Tibial nerve (tissue), 4 donors: ENCODE data around the gene ADCYAP1. TPM values are rescaled to one million over a fixed set of nuclear protein-coding genes. Genes with fewer than 3 reads are reported as not detected.
A peak's percentile ranks its signal among the peaks of the same experiment; 100 is the strongest.

Experiments used
- DNase-seq, 2 donors: peaks; one replicate each; pipeline ENCODE4 v3.0.0-alpha.2; 2019; ENCODE audit warnings: low spot score in 2 of 2
- H3K27ac ChIP-seq, 4 donors: fragments of 200-600 bp; sonication (generic) in 3 of 4; one replicate each; pipeline ENCODE4 v1.5.1; 2017 to 2019; ENCODE audit warnings: mild to moderate bottlenecking in 1 of 4
- H3K27me3 ChIP-seq, 2 donors: fragments of 200-600 bp; sonication (generic) in 1 of 2; one replicate each; pipeline versions ENCODE4 v1.5.1 to v1.6.0; 2017 to 2019
- H3K36me3 ChIP-seq, 3 donors: fragments of 200-600 bp; sonication (generic); one replicate each; pipeline ENCODE4 v1.5.1; 2018 to 2019
- H3K4me1 ChIP-seq, 4 donors: fragments of 200-600 bp; sonication (generic) in 3 of 4; one replicate each; pipeline ENCODE4 v1.5.1; 2017 to 2019
- H3K4me3 ChIP-seq, 4 donors: fragments of 200-600 bp; sonication (generic) in 3 of 4; one replicate each; pipeline ENCODE4 v1.5.1; 2017 to 2019; ENCODE audit warnings: mild to moderate bottlenecking in 1 of 4, moderate library complexity in 1 of 4
- H3K9me3 ChIP-seq, 4 donors: fragments of 200-600 bp; sonication (generic) in 3 of 4; one replicate each; pipeline ENCODE4 v1.5.1; 2017 to 2019
- EP300 ChIP-seq, 2 donors: sonication (generic); formaldehyde crosslinking; IDR thresholded peaks; one replicate each; pipeline ENCODE4 v1.6.1; 2017; ENCODE audit warnings: antibody characterized with exemption in 2 of 2, mild to moderate bottlenecking in 1 of 2
- POLR2A ChIP-seq, 2 donors: fragments of 450-650 bp; IDR thresholded peaks; one replicate each; pipeline ENCODE4 v1.6.1; 2017; ENCODE audit warnings: antibody characterized with exemption in 2 of 2, mild to moderate bottlenecking in 2 of 2, moderate library complexity in 2 of 2
- WGBS, 2 donors: methylation state at CpG; one replicate each; pipeline ENCODE4 v1.1.5; 2018; 5-methylcytosine and 5-hydroxymethylcytosine counted together
- total RNA-seq, 4 donors: library from RNA; depleted of rRNA; stranded (reverse); fragments of >200 nt; gene quantifications; one replicate each; pipeline ENCODE4 v1.1.0, GENCODE V29; 2016
- TF ChIP-seq, protein P1 (sequence below), 5 experiments: fragments of 200-600 bp in 3 of 5; fragments of 450-650 bp in 2 of 5; sonication (generic) in 3 of 5; IDR thresholded peaks; one replicate each; pipeline ENCODE4 v1.5.1; 2016 to 2019; ENCODE audit warnings: antibody characterized with exemption in 5 of 5, mild to moderate bottlenecking in 3 of 5, moderate library complexity in 2 of 5

Gene ADCYAP1
- total RNA-seq, 4 donors from 2014 or later = 0.63 to 1.1 TPM; not detected in 2

DNA sequence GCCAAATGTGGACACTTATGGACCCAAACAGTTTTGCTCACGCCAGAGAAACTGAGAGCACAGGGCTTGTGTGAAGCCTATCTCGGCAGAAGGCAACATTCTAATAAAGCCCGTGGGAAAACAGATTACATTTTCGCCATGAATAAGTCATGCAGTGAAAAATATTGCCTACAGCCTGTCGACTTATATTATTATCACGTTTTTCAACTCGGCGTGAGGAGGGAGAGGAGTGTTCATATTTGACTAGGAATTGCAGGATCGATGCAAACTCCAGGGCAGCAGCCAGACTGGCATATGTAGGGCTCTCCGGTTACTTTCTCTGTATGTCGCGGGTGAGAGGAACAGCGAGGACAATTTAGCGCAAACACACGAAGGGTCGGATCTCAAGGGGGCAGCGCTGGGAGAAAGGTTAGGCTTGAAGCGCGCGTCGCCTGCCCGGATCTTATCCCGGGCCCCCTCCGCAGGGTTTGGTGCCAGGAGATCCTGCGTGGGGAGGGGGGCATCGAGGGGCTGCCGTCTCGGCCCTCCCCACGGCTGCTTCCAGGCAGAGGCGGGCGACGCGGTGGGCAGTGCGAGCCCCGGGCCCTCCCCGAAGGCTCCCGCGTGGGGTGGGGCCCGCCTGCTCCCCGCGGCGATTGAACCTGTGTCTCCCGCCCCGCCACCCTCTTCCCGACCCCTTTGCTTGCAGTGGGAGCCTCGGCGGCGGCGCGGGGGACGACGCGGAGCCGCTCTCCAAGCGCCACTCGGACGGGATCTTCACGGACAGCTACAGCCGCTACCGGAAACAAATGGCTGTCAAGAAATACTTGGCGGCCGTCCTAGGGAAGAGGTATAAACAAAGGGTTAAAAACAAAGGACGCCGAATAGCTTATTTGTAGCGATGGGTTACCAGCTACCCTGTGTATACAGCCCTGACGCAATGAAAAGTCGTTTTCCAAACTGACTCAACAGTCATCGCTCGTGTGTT lies 4.4 kb downstream of the ADCYAP1 start:
- no peak for DNase-seq
- Histone ChIP-seq H3K36me3 (no peaks in the 10 kb centered on the region), H3K4me3 (peak overlapping the region in 3 of 4 donors; percentile 6 to 51 (median 22)), H3K4me1 (peaks cover 0 to 53% (median 21%) of the 10 kb centered on the region in 4 donors), H3K27ac (no peak overlapping the region), H3K9me3 (no peaks in the 10 kb centered on the region), H3K27me3 (peaks cover 0 to 92% of the 10 kb centered on the region in 2 donors)
- WGBS, 2 donors = 6 to 7% methylated on average over 63 to 69 of the region's 69 CpGs
- TF ChIP-seq, protein P1, sequence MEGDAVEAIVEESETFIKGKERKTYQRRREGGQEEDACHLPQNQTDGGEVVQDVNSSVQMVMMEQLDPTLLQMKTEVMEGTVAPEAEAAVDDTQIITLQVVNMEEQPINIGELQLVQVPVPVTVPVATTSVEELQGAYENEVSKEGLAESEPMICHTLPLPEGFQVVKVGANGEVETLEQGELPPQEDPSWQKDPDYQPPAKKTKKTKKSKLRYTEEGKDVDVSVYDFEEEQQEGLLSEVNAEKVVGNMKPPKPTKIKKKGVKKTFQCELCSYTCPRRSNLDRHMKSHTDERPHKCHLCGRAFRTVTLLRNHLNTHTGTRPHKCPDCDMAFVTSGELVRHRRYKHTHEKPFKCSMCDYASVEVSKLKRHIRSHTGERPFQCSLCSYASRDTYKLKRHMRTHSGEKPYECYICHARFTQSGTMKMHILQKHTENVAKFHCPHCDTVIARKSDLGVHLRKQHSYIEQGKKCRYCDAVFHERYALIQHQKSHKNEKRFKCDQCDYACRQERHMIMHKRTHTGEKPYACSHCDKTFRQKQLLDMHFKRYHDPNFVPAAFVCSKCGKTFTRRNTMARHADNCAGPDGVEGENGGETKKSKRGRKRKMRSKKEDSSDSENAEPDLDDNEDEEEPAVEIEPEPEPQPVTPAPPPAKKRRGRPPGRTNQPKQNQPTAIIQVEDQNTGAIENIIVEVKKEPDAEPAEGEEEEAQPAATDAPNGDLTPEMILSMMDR (IDR thresholded peaks at IDR 0.05) = no peak
- TF ChIP-seq POLR2A (IDR thresholded peaks at IDR 0.05) (no peak), EP300 (IDR thresholded peaks at IDR 0.05) (no peak)

DNA sequence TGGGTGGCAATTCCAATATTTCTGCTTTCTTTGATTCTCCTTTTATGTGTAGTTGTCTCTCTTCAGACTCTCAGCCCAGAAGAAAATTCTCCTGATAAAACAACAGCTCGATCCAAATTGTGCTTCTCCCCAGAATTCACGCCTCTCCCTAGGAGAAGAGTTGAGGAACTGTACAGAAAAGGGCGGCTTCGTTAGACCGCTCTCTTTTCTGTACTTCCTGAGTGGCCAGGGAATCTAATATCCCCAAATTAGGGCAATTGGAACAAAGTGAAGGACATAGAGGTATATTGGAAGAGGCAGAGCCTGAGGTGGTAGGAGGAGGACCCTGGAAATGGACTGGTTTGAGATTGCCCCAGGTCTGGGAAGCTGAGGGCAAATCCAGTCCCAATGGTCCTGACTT lies 5.6 kb downstream of the ADCYAP1 start:
- no peak for DNase-seq
- TF ChIP-seq, protein P1 (IDR thresholded peaks at IDR 0.05) = no peak
- TF ChIP-seq EP300 (IDR thresholded peaks at IDR 0.05) = no peak
- TF ChIP-seq POLR2A (IDR thresholded peaks at IDR 0.05) = no peak

DNA sequence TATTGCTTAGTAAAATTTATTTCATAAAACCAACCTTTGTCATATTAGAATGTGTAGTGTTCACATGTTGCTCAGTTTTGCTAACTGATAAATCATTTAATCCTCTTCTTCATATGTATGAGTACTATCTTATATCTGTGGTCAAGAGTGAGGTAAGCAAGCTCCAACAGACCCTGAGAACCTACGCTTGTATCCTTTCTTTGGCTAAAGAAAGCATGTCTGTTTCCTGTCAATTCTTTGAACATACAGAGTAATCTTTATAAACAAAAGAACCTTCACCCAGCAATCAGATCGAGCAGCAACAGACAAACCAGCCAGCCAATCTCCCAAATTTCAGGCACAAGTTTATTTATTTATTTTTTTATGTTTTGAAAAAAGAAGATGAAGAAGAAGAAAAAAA lies 6.4 kb downstream of the ADCYAP1 start:
- WGBS, 2 donors = 21 to 26% methylated on average over 2 of the region's 2 CpGs
- H3K27me3 ChIP-seq = peaks cover 0 to 79% of the 10 kb centered on the region in 2 donors
- no peaks in the 10 kb centered on the region for H3K36me3 ChIP-seq

More for the DNA sequence above, 5.6 kb downstream of the ADCYAP1 start:
- H3K27ac ChIP-seq = no peak overlapping the region
- H3K27me3 ChIP-seq = peaks cover 0 to 86% of the 10 kb centered on the region in 2 donors
- no peak overlapping the region for H3K4me3 ChIP-seq
- H3K36me3 ChIP-seq = no peaks in the 10 kb centered on the region
- peaks cover 0 to 44% (median 21%) of the 10 kb centered on the region in 4 donors for H3K4me1 ChIP-seq
- 63 to 67% methylated on average over 5 of the region's 5 CpGs for WGBS, 2 donors
- no peaks in the 10 kb centered on the region for H3K9me3 ChIP-seq

DNA sequence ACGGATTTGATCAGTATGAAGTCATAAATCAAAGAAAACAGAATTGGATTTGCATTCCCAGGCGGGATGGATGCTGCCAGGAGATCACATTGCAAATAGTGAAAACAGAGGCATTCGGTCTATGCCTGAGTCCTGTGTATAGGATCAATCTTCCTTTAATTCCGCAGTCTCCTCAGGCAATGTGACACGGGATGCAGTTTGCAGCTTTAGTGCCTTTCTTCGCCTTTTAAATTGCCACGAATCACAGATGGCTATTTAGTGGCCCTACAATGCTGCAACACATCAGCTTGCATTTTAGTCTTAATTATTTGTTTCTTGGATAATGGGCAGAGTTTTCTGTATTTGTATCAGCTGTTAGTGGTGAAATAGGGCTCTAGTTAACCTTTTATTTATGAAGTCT lies 6.8 kb downstream of the ADCYAP1 start:
- WGBS, 2 donors = 17 to 25% methylated on average over 7 of the region's 7 CpGs

More for the DNA sequence above, 6.4 kb downstream of the ADCYAP1 start:
- TF ChIP-seq, protein P1 (IDR thresholded peaks at IDR 0.05) = no peak
- no peak for TF ChIP-seq EP300 (IDR thresholded peaks at IDR 0.05)
- TF ChIP-seq POLR2A (IDR thresholded peaks at IDR 0.05) = no peak
- peaks cover 0 to 36% (median 20%) of the 10 kb centered on the region in 4 donors for H3K4me1 ChIP-seq
- no peaks in the 10 kb centered on the region for H3K9me3 ChIP-seq
- DNase-seq = no peak
- H3K4me3 ChIP-seq = no peak overlapping the region
- H3K27ac ChIP-seq = no peak overlapping the region

More for the DNA sequence above, 6.8 kb downstream of the ADCYAP1 start:
- DNase-seq = no peak
- Histone ChIP-seq H3K27ac (no peak overlapping the region), H3K9me3 (no peaks in the 10 kb centered on the region), H3K27me3 (peaks cover 0 to 74% of the 10 kb centered on the region in 2 donors), H3K36me3 (no peaks in the 10 kb centered on the region), H3K4me3 (no peak overlapping the region), H3K4me1 (peaks cover 0 to 31% (median 18%) of the 10 kb centered on the region in 4 donors)
- TF ChIP-seq, protein P1 (IDR thresholded peaks at IDR 0.05) = no peak
- TF ChIP-seq EP300 (IDR thresholded peaks at IDR 0.05) (no peak), POLR2A (IDR thresholded peaks at IDR 0.05) (no peak)
